OCI-LY3 (cell line): ENCODE data around the gene PGAP1.

Experiments used
- EZH2phosphoT487 ChIP-seq: fragments of 200-600 bp; shearing (Covaris generic); IDR thresholded peaks from 2 replicates; pipeline ENCODE4 v1.6.1; 2018; ENCODE audit warnings: antibody characterized with exemption, mixed run types, low read depth
- TF ChIP-seq, protein P1 (sequence below): fragments of 200-600, 300-600 bp; sonication (generic); IDR thresholded peaks from 2 replicates; pipeline ENCODE4 v1.5.1; 2014; ENCODE audit warnings: antibody characterized with exemption, low read length, low read depth

DNA sequence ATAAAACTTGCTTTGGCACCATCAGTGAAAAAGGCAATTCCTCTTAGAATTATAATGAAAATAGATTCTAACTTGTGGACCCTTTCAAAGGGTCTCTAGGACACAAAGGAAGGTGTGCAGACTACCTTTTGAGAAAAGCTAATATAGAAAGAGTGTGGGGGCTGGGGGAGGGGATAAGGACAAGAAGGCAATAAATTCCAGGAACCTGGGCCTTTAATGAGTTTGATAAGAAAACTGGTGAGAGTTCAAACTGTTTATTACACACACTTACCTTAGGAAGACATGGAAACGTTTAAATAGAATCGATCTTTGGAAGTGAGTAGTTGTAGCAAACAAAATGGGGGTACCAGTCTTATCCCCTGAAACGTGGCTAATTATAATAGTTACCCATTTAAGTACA, 39.6 kb upstream of the PGAP1 start:
- TF ChIP-seq, protein P1, sequence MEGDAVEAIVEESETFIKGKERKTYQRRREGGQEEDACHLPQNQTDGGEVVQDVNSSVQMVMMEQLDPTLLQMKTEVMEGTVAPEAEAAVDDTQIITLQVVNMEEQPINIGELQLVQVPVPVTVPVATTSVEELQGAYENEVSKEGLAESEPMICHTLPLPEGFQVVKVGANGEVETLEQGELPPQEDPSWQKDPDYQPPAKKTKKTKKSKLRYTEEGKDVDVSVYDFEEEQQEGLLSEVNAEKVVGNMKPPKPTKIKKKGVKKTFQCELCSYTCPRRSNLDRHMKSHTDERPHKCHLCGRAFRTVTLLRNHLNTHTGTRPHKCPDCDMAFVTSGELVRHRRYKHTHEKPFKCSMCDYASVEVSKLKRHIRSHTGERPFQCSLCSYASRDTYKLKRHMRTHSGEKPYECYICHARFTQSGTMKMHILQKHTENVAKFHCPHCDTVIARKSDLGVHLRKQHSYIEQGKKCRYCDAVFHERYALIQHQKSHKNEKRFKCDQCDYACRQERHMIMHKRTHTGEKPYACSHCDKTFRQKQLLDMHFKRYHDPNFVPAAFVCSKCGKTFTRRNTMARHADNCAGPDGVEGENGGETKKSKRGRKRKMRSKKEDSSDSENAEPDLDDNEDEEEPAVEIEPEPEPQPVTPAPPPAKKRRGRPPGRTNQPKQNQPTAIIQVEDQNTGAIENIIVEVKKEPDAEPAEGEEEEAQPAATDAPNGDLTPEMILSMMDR = no peak
- TF ChIP-seq EZH2phosphoT487 = no peak
